Liver (tissue), 3 donors: ENCODE results near the gene ZFP42.

Source experiments
- GABPA ChIP-seq, 2 donors: IDR thresholded peaks in 1 of 2; conservative IDR thresholded peaks in 1 of 2; 2 replicates each; pipeline ENCODE4 v1.6.1; 2016; ENCODE audit warnings: antibody characterized with exemption in 2 of 2, mild to moderate bottlenecking in 1 of 2, moderate library complexity in 1 of 2
- HNF4A ChIP-seq, 2 donors: conservative IDR thresholded peaks; 2 replicates each; pipeline ENCODE4 v1.6.1; 2016; ENCODE audit warnings: antibody characterized with exemption in 2 of 2, mild to moderate bottlenecking in 2 of 2
- NR2F2 ChIP-seq: IDR thresholded peaks from 2 replicates; pipeline ENCODE4 v1.6.1; 2016; ENCODE audit warnings: antibody characterized with exemption
- TF ChIP-seq, protein P1 (sequence below): fragments of 150-350 bp; IDR thresholded peaks from 2 replicates; pipeline ENCODE4 v1.5.1; 2017; ENCODE audit warnings: improper control_type of control experiment, low read depth, low read length; ENCODE audit not compliant: missing input control
- TF ChIP-seq, protein P2 (sequence below): IDR thresholded peaks from 2 replicates; pipeline ENCODE4 v1.6.1; 2016; ENCODE audit warnings: antibody characterized with exemption
- donor health status: healthy.
- donor health status: healthy.

DNA sequence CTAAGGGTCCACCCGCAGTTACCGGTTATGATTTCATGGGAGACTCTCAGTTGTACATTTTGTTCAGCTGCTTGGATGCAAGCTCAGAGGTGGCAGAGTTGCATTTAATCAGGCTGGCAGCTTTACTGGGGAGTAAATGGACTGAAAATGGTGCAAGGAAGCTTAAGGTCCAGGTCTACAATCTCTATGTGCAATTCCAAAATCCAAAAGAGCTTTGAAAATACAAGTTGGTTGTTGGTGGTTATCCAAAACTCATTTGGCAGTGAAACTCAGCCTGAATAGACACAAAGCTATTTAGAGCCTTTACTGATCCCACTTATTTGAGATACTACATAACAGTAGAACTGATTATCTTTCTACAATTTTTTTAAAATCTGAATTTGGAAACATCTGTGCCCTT, 11.8 kb upstream of the ZFP42 start:
- TF ChIP-seq GABPA (IDR thresholded peaks at IDR 0.05 in 1 of 2, conservative IDR thresholded peaks at IDR 0.05 in 1 of 2) (no peak), HNF4A (conservative IDR thresholded peaks at IDR 0.05) (no peak), NR2F2 (no peak)
- TF ChIP-seq, protein P1, sequence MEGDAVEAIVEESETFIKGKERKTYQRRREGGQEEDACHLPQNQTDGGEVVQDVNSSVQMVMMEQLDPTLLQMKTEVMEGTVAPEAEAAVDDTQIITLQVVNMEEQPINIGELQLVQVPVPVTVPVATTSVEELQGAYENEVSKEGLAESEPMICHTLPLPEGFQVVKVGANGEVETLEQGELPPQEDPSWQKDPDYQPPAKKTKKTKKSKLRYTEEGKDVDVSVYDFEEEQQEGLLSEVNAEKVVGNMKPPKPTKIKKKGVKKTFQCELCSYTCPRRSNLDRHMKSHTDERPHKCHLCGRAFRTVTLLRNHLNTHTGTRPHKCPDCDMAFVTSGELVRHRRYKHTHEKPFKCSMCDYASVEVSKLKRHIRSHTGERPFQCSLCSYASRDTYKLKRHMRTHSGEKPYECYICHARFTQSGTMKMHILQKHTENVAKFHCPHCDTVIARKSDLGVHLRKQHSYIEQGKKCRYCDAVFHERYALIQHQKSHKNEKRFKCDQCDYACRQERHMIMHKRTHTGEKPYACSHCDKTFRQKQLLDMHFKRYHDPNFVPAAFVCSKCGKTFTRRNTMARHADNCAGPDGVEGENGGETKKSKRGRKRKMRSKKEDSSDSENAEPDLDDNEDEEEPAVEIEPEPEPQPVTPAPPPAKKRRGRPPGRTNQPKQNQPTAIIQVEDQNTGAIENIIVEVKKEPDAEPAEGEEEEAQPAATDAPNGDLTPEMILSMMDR = no peak
- TF ChIP-seq, protein P2, sequence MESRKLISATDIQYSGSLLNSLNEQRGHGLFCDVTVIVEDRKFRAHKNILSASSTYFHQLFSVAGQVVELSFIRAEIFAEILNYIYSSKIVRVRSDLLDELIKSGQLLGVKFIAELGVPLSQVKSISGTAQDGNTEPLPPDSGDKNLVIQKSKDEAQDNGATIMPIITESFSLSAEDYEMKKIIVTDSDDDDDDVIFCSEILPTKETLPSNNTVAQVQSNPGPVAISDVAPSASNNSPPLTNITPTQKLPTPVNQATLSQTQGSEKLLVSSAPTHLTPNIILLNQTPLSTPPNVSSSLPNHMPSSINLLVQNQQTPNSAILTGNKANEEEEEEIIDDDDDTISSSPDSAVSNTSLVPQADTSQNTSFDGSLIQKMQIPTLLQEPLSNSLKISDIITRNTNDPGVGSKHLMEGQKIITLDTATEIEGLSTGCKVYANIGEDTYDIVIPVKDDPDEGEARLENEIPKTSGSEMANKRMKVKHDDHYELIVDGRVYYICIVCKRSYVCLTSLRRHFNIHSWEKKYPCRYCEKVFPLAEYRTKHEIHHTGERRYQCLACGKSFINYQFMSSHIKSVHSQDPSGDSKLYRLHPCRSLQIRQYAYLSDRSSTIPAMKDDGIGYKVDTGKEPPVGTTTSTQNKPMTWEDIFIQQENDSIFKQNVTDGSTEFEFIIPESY = no peak
